HG02840 (cell line): Measurements from ENCODE around the gene TRAK1.

Experiments used
- ATAC-seq: cut with Tn5 transposase; IDR thresholded peaks from one replicate; pipeline ENCODE4 v1.9.1; 2021; ENCODE audit warnings: mild to moderate bottlenecking, moderate library complexity, moderate number of reproducible peaks; ENCODE audit not compliant: unreplicated experiment, low FRiP score

TRAK1 gene

GRCh38 chr3:42066516-42067181 lies 24.5 kb upstream of the TRAK1 start:
- peak; percentile 5 for ATAC-seq

GRCh38 chr3:42067326-42067725 lies 23.8 kb upstream of the TRAK1 start:
- ATAC-seq: peak; percentile 82

GRCh38 chr3:42068303-42069088 lies 22.7 kb upstream of the TRAK1 start:
- ATAC-seq: no peak

- no peak for ATAC-seq
Measured at GRCh38 chr3:42070089-42070488, 21.1 kb upstream of the TRAK1 start.

- no peak for ATAC-seq
Measured at GRCh38 chr3:42070524-42070923, 20.6 kb upstream of the TRAK1 start.

GRCh38 chr3:42071904-42072812 lies 19.0 kb upstream of the TRAK1 start:
- ATAC-seq: no peak

GRCh38 chr3:42072831-42073301 lies 18.3 kb upstream of the TRAK1 start:
- ATAC-seq: no peak

GRCh38 chr3:42077785-42078184 lies 13.4 kb upstream of the TRAK1 start:
- ATAC-seq: no peak

- ATAC-seq: no peak
Measured at GRCh38 chr3:42078677-42079076, 12.5 kb upstream of the TRAK1 start.

- ATAC-seq: no peak
Measured at GRCh38 chr3:42079701-42080452, 11.3 kb upstream of the TRAK1 start.

GRCh38 chr3:42080453-42080872 lies 10.7 kb upstream of the TRAK1 start:
- no peak for ATAC-seq

- ATAC-seq: no peak
Measured at GRCh38 chr3:42081838-42082473, 9.2 kb upstream of the TRAK1 start.

- no peak for ATAC-seq
Measured at GRCh38 chr3:42084586-42084985, 6.6 kb upstream of the TRAK1 start.

GRCh38 chr3:42085641-42086376 lies 5.3 kb upstream of the TRAK1 start:
- no peak for ATAC-seq

- peak; percentile 56 for ATAC-seq
Measured at GRCh38 chr3:42088803-42089530, 2.2 kb upstream of the TRAK1 start.

- ATAC-seq: no peak
Measured at GRCh38 chr3:42092006-42092405, 849 bp downstream of the TRAK1 start.

GRCh38 chr3:42094128-42094527 lies 3.0 kb downstream of the TRAK1 start:
- no peak for ATAC-seq

- no peak for ATAC-seq
Measured at GRCh38 chr3:42094691-42095391, 3.7 kb downstream of the TRAK1 start.
